GM19043 (cell line): Measurements from ENCODE around the gene ASTN2.
"Not testable (repeated sequence)": the region's sequence is repeated elsewhere in the genome, so short reads cannot be mapped to it uniquely, and the experiment has no call there.

Experiments used
- ATAC-seq: cut with Tn5 transposase; IDR thresholded peaks from one replicate; pipeline ENCODE4 v1.9.1; 2021; ENCODE audit warnings: low read depth; ENCODE audit not compliant: unreplicated experiment

The ASTN2 gene

GRCh38 chr9:117088140-117088539 lies 326.7 kb downstream of the ASTN2 start:
- no peak for ATAC-seq

GRCh38 chr9:117084221-117084620 lies 330.6 kb downstream of the ASTN2 start:
- ATAC-seq = no peak

GRCh38 chr9:117083559-117083958 lies 331.3 kb downstream of the ASTN2 start:
- ATAC-seq = no peak

- no peak for ATAC-seq
These were observed 333.1 kb downstream of the ASTN2 start for GRCh38 chr9:117081641-117082317.

- ATAC-seq = no peak
These were observed 334.0 kb downstream of the ASTN2 start for GRCh38 chr9:117080765-117081390.

GRCh38 chr9:117076571-117077290 lies 338.1 kb downstream of the ASTN2 start:
- ATAC-seq = no peak

- ATAC-seq = no peak
These were observed 339.2 kb downstream of the ASTN2 start for GRCh38 chr9:117075636-117076035.

GRCh38 chr9:117074784-117075520 lies 339.9 kb downstream of the ASTN2 start:
- ATAC-seq = no peak

DNA sequence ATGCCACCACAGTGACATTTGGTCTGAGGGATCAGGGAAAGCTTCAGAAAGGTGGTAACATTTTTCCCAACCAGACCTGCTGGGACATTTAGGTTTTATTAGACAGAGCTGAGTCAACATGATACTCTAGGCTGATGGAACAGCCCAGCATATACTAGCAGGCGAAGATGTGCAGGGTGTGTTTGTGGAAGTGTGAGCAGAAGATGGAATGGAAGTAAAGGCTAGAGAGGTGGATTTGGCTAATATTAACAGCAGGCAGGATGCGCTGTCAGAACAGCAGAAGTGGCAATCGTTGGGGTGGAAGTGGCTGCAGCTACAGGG lies 340.6 kb downstream of the ASTN2 start:
- ATAC-seq = no peak

GRCh38 chr9:117073539-117074341 lies 341.1 kb downstream of the ASTN2 start:
- ATAC-seq = no peak

DNA sequence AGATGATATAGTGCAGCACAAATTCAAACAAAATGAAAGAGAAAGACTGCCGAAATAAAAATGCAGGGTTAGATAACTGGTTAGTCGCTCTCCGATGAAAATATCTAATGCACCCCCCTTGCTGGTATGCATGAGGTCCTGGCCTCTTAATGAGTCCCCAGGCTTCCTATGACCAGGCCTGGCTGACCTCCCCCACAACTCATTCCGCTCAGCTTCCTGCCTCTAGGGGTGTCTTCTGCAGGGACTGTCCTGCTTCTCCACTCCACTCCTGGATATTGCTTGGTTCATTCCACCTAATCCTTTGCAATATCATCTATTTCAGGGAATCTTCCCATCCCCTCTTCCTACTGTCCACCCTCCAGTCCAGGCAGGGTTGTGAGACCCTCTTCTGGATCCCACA lies 341.8 kb downstream of the ASTN2 start:
- ATAC-seq = no peak

DNA sequence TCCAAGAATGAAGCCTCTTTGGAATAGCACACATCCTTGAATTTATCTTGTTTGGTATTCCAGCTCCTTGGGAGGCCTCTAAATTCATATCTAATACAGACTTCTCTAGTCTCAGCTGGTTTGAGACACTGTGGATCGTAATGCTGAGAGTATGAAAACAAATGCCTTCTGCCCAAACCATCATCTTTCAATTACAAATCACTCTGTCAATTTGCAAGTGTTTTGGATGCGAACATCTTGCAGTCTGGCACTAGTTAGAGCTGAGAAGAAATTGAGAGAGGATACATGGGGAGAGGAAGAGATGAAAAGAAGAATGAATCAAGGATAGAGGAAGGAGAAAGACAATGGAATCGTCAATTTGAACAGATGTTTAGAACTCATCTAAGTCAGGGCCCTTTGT lies 342.6 kb downstream of the ASTN2 start:
- ATAC-seq = no peak

GRCh38 chr9:117071673-117072207 lies 343.1 kb downstream of the ASTN2 start:
- ATAC-seq = not testable (repeated sequence)

GRCh38 chr9:117063721-117064471 lies 351.0 kb downstream of the ASTN2 start:
- no peak for ATAC-seq

- no peak for ATAC-seq
These were observed 353.9 kb downstream of the ASTN2 start for GRCh38 chr9:117060963-117061362.

DNA sequence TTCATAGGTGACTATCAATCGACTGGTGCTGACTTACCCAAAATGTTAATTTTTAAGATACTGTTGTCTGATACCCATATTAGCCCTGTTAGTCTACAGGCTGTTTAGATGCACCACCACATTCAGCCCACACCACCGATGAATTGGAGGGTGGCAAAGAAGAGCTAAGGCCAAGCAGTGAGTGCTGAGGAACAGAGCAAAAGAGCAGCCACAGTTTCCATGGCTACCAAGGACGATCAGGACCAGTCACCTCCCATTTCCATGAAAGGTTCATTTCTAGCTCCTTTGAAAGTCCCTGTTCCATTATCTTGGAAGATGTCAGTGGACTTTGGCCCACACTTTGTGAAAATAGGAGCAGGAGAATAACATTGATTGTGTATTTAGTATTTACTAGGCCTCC lies 364.9 kb downstream of the ASTN2 start:
- ATAC-seq = no peak

- ATAC-seq = no peak
These were observed 368.1 kb downstream of the ASTN2 start for GRCh38 chr9:117046666-117047327.

DNA sequence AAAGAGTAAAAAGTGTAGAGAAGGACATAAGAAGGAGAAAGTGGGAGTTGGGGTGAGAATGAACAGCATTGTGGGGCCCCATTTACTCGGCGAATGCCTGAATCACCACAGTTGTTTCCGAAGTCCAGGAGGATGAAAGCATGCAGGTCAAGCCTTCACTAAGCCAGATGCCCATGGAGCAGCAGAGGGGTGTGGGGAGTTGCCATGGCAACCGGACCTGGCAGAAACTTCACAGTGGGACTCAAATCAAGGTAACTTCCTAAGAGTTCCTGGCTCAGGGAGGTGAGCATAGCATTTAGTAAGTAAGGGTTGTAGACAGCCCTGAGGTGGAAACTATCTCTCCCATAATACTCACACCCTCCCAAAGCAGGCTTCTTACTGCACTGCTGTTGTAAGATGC lies 370.6 kb downstream of the ASTN2 start:
- no peak for ATAC-seq

GRCh38 chr9:117043159-117043558 lies 371.7 kb downstream of the ASTN2 start:
- no peak for ATAC-seq
